Neural progenitor cell (in vitro differentiated cells): ENCODE results near the gene FMNL2.

Source experiments
- EZH2 ChIP-seq: fragments of 200-600 bp; sonication (generic); IDR thresholded peaks from 2 replicates; pipeline ENCODE4 v1.6.1; 2017; ENCODE audit warnings: antibody characterized with exemption, mild to moderate bottlenecking, moderate library complexity
- EZH2phosphoT487 ChIP-seq: fragments of 200-600 bp; sonication (generic); IDR thresholded peaks from 2 replicates; pipeline ENCODE4 v1.6.1; 2017; ENCODE audit warnings: antibody characterized with exemption
- TF ChIP-seq, protein P1 (sequence below): fragments of 200-600 bp; sonication (generic); IDR thresholded peaks from 2 replicates; pipeline ENCODE4 v1.5.1; 2017; ENCODE audit warnings: antibody characterized with exemption, mild to moderate bottlenecking

DNA sequence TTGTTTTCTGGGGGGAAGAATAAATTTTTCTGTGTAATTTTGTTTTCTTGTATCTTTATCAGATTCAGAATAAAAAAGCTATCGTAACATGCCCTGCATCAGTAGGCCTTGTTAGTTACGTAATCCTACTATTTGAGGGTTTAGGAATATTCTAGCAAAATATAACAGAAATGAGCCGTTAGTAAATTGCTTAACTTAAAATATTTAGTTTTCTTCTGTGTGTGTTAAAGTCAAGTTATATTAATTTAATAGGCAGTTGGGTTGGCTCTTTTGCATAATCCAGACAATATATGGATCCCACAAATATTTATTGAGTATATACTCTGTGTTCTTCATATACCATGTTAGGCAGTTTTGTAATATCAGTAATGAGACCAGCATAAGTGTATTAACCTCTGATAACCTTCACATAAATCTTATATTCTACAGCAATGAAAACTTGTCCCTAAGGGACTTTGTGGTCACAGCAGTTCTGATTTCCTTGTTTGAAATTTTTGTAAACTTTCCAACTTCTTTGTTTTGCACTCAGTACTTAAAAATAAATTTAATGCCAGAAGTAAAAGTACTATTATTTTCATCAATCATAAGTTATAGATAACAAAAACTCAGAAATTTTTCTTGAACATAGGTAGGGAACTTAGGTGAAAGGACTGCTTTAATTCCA lies 151.9 kb downstream of the FMNL2 start:
- TF ChIP-seq, protein P1, sequence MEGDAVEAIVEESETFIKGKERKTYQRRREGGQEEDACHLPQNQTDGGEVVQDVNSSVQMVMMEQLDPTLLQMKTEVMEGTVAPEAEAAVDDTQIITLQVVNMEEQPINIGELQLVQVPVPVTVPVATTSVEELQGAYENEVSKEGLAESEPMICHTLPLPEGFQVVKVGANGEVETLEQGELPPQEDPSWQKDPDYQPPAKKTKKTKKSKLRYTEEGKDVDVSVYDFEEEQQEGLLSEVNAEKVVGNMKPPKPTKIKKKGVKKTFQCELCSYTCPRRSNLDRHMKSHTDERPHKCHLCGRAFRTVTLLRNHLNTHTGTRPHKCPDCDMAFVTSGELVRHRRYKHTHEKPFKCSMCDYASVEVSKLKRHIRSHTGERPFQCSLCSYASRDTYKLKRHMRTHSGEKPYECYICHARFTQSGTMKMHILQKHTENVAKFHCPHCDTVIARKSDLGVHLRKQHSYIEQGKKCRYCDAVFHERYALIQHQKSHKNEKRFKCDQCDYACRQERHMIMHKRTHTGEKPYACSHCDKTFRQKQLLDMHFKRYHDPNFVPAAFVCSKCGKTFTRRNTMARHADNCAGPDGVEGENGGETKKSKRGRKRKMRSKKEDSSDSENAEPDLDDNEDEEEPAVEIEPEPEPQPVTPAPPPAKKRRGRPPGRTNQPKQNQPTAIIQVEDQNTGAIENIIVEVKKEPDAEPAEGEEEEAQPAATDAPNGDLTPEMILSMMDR: no peak
- TF ChIP-seq EZH2 (no peak), EZH2phosphoT487 (no peak)
